ENCODE measurements around the gene LGSN.
"Not testable (repeated sequence)": the region's sequence is repeated elsewhere in the genome, so short reads cannot be mapped to it uniquely, and the experiment has no call there.

The LGSN gene

DNA sequence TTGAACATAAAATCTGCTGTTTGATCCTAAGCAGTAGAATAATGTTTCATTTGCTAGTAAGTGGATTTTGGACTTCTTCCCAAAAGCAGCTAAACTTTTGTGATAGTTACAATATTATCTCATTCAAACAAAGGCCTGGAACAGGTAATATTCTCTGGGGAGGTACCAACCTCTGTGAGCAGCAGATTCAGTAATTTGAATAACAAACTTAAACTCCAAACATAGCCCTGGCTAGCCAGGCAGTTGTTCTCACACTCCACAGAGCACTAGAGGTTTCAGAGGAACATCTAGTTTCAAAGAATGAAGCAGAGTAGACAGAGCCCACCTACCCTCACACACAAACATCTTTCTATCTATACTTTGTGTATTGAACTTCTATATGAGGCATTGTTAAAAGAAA lies 40.9 kb downstream of the LGSN start:
- no peak overlapping the region for H3K9ac ChIP-seq
- H3K4me1 ChIP-seq: no peaks in the 10 kb centered on the region
- no peaks in the 10 kb centered on the region for H4K20me1 ChIP-seq
- H3K4me3 ChIP-seq: no peak overlapping the region
- H3K27ac ChIP-seq: no peak overlapping the region
- H3K4me2 ChIP-seq: no peak overlapping the region
- no peak for TF ChIP-seq Cebpa-rat (IDR thresholded peaks at IDR 0.05)
- H3K9me3 ChIP-seq: no peaks in the 10 kb centered on the region
- no peaks in the 10 kb centered on the region for H3K36me3 ChIP-seq
- H3K27me3 ChIP-seq: no peaks in the 10 kb centered on the region

DNA sequence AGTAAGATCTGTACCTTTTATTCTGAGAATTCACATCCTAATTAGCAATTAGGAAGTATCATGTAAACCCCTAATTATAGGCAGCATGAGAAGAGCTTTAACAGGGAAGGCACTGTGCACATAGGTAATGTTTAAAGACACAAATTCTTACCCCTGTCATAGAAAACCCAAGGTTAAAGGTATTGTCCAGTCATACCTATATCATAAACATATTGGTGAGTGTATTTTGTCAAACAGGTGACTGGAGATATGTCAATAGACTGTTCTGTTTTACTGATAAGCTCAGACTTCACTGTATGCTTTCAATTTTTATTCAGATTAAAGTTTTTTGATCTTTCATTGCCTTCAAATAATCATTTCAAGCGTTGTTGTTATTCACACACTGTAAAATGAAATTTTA lies 43.8 kb downstream of the LGSN start:
- H3K4me2 ChIP-seq: no peak overlapping the region
- H4K20me1 ChIP-seq: no peaks in the 10 kb centered on the region
- no peaks in the 10 kb centered on the region for H3K9me3 ChIP-seq
- H3K9ac ChIP-seq: no peak overlapping the region
- H3K27ac ChIP-seq: no peak overlapping the region
- TF ChIP-seq Cebpa-rat (IDR thresholded peaks at IDR 0.05): no peak
- H3K4me1 ChIP-seq: no peaks in the 10 kb centered on the region
- H3K36me3 ChIP-seq: no peaks in the 10 kb centered on the region
- H3K27me3 ChIP-seq: no peaks in the 10 kb centered on the region
- no peak overlapping the region for H3K4me3 ChIP-seq

DNA sequence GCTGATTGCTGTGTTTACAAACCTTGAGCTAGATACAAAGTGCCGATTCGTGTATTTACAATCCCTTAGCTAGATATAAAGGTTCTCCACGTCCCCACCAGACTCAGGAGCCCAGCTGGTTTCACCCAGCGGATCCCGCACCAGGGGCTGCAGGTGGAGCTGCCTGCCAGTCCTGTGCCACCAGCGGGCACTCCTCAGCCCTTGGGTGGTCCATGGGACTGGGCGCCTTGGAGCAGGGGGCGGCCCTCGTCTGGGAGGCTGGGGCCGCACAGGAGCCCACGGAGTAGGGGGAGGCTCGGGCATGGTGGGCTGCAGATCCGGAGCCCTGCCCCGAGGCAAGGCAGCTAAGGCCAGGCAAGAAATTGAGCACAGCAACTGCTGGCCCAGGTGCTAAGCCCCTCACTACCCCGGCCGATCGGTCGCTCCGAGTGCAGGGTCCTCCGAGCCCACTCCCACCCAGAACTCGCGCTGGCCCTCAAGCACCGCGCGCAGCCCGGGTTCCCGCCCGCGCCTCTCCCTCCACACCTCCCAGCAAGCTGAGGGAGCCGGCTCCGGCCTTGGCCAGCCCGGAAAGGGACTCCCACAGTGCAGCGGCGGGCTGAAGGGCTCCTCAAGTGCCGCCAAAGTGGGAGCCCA lies 44.9 kb downstream of the LGSN start:
- not testable (repeated sequence) for H3K4me1 ChIP-seq, H3K9ac ChIP-seq, H3K36me3 ChIP-seq, H4K20me1 ChIP-seq, H3K9me3 ChIP-seq, H3K4me2 ChIP-seq, H3K4me3 ChIP-seq, H3K27me3 ChIP-seq, H3K27ac ChIP-seq

DNA sequence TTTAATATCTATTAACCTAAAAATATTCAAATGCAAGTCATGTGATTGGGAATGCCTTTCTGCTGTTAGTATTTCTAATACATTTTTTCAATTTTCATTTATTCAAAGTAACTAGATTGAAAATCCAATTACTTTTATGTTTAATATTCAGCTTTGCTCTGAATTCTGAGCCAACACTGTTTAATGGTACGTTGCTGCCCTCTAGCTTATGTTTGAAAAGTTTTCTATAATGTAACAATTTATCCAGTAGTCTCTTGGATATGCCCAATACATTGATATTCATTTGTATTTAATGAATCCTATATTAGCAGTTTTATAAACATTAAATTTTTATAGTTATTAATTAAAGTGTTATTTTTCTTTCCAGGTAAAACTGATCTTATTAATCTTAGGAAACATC lies 47.4 kb downstream of the LGSN start:
- Histone ChIP-seq H3K9ac (no peak overlapping the region), H3K27me3 (no peaks in the 10 kb centered on the region), H3K9me3 (no peaks in the 10 kb centered on the region), H4K20me1 (no peaks in the 10 kb centered on the region), H3K4me1 (no peaks in the 10 kb centered on the region), H3K27ac (no peak overlapping the region), H3K4me2 (no peak overlapping the region), H3K36me3 (no peaks in the 10 kb centered on the region), H3K4me3 (no peak overlapping the region)
- no peak for TF ChIP-seq Cebpa-rat (IDR thresholded peaks at IDR 0.05)

DNA sequence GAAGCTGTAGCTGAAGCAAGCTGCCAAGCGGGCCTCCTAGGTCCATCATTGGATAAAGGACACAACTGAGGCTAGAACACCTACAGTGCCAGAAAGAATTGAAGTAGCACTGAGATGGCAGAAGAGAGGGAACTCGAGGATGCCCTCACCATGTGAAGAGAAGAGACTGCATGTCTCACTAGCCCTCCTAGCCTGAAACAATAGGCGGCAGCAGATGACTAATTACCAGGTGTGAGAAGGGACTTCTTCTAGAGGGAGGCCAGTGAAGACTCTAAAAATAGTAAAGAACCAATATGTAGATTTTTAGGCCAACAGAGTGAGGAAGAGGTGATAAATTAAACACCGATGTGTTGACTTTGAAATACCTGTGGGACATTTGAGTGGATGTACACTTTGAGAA lies 50.3 kb downstream of the LGSN start:
- Histone ChIP-seq H3K4me3 (no peak overlapping the region), H3K4me1 (no peaks in the 10 kb centered on the region), H3K27me3 (no peaks in the 10 kb centered on the region), H3K27ac (no peak overlapping the region), H3K4me2 (no peak overlapping the region), H3K9ac (no peak overlapping the region), H4K20me1 (no peaks in the 10 kb centered on the region), H3K9me3 (no peaks in the 10 kb centered on the region), H3K36me3 (no peaks in the 10 kb centered on the region)
- no peak for TF ChIP-seq Cebpa-rat (IDR thresholded peaks at IDR 0.05)

DNA sequence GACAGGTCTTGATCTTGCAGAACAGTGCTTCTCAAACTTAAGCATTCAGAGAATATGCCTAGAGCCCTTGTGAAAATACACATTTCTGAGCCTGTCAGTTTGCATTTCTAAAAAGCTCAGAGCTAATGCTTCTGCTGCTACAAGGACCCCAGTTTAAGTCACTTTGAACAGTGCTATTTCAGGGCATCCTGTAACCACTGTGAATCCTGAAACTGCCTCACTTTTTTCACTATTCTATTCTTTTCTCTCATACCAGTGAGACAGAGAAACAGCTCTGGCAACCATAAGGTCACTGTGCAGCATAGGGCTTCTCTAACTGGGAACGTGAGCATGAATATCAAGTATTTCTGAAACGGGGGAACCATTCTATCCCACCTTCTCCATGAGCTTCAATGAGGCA lies 51.2 kb downstream of the LGSN start:
- Histone ChIP-seq H3K27ac (no peak overlapping the region), H3K27me3 (no peaks in the 10 kb centered on the region), H3K36me3 (no peaks in the 10 kb centered on the region), H3K9me3 (no peaks in the 10 kb centered on the region), H3K4me2 (no peak overlapping the region), H4K20me1 (no peaks in the 10 kb centered on the region), H3K9ac (no peak overlapping the region), H3K4me3 (no peak overlapping the region), H3K4me1 (no peaks in the 10 kb centered on the region)
- TF ChIP-seq Cebpa-rat (IDR thresholded peaks at IDR 0.05): no peak

DNA sequence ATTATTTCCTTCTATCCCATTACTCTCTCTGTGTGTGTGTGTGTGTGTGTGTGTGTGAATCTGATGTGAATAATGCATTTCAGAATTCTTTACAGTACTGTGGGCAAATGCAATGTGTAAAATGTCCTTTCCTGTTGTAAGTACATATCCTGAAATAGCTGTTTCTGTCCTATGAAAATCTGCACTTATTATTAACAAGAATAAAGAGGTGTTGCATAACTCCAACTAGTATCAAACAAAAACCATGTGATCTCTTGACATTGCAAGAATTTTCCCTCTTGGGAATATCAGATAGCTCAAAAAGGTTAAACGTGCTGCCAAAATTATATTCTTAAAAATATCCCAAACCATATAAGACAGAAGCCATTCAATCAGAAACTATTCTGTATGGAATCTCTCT lies 52.0 kb downstream of the LGSN start:
- Histone ChIP-seq H3K36me3 (no peaks in the 10 kb centered on the region), H4K20me1 (no peaks in the 10 kb centered on the region), H3K9ac (no peak overlapping the region), H3K27me3 (no peaks in the 10 kb centered on the region), H3K27ac (no peak overlapping the region), H3K4me3 (no peak overlapping the region), H3K4me2 (no peak overlapping the region), H3K4me1 (no peaks in the 10 kb centered on the region), H3K9me3 (no peaks in the 10 kb centered on the region)
- TF ChIP-seq Cebpa-rat (IDR thresholded peaks at IDR 0.05): no peak

DNA sequence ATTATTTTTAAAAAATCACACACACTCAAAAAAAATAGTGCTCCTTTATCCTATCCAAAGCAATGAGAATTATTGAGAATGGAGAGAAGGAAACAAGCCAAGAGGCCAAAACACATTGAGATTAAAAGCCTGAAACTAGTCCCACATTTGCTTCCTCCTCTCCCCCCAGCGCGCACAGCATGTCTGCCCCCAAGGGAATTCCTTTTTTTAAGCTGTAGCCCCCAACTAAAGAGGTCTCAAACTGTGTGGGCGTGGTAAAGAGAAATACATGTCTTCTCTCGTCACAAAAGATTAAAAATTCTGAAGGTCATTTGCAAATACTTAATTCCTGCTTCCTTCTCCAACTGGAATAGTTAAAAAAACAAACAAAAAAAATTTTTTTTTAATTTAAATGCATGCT lies 52.7 kb downstream of the LGSN start:
- H3K9ac ChIP-seq: no peak overlapping the region
- H3K4me3 ChIP-seq: no peak overlapping the region
- H3K4me2 ChIP-seq: no peak overlapping the region
- no peaks in the 10 kb centered on the region for H3K27me3 ChIP-seq
- no peaks in the 10 kb centered on the region for H3K4me1 ChIP-seq
- no peak for TF ChIP-seq Cebpa-rat (IDR thresholded peaks at IDR 0.05)
- no peaks in the 10 kb centered on the region for H3K9me3 ChIP-seq
- no peak overlapping the region for H3K27ac ChIP-seq
- no peaks in the 10 kb centered on the region for H3K36me3 ChIP-seq
- H4K20me1 ChIP-seq: no peaks in the 10 kb centered on the region

DNA sequence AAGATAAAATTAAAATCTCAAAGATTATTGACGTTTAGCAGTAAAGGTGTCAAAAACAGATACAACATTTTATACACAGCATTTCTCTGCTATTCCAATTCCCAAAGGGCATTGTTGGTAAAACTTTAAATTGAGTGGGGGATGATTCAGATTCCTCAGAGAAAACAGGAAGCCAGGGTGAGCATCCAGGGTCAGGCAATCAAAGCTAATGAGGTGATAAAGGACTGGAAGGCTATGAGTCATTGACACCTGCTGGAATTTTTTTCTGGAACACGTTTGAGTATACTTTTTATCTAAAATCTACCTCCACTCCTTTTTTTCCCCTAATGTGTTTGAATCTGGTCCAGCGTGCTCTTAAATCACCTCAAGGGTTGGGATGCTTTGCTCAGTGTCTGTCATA lies 56.3 kb downstream of the LGSN start:
- Histone ChIP-seq H3K9ac (no peak overlapping the region), H3K4me2 (no peak overlapping the region), H3K36me3 (no peaks in the 10 kb centered on the region), H3K4me3 (no peak overlapping the region), H3K27me3 (no peaks in the 10 kb centered on the region), H3K9me3 (no peaks in the 10 kb centered on the region), H3K4me1 (no peaks in the 10 kb centered on the region), H3K27ac (no peak overlapping the region), H4K20me1 (no peaks in the 10 kb centered on the region)
- no peak for TF ChIP-seq Cebpa-rat (IDR thresholded peaks at IDR 0.05)

DNA sequence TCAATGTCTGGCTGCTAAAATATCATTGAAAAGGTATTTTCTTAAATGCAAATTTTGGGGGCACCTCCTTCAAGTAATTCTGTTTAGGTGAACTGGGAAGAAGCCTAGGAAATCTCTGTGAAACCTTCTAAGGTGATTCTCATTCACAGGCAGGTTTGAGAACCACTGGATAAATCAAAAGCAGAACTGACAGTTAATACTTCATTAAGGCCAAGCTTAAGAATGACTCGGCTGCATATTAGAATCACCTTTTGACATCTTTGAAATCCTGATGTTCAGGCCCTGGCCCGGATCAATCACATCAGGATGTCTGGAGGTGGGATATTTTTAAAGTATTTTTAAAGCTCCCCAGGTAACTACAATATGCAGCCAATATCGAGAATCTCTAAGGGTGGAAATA lies 58.0 kb downstream of the LGSN start:
- no peaks in the 10 kb centered on the region for H3K27me3 ChIP-seq
- H3K4me3 ChIP-seq: no peak overlapping the region
- no peaks in the 10 kb centered on the region for H4K20me1 ChIP-seq
- no peaks in the 10 kb centered on the region for H3K9me3 ChIP-seq
- H3K27ac ChIP-seq: no peak overlapping the region
- no peak overlapping the region for H3K4me2 ChIP-seq
- no peak for TF ChIP-seq Cebpa-rat (IDR thresholded peaks at IDR 0.05)
- H3K9ac ChIP-seq: no peak overlapping the region
- H3K4me1 ChIP-seq: no peaks in the 10 kb centered on the region
- no peaks in the 10 kb centered on the region for H3K36me3 ChIP-seq

DNA sequence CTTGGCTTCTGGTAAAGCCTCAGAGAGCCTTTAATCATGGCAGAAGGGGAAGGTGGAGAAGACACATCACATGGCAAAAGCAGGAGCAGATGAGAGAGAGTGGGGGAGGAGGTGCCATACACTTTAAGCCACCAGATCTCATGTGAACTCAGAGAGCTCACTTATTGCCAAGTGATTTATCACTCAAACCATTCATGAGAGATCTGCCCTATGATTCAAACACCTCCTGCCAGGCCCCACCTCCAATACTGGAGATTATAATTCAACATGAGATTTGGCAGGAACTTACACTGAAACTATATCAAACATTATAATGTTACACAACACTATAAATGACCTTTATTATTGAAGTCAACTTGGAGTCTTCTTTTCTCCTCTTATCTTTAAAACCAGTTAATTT lies 60.6 kb downstream of the LGSN start:
- no peak for TF ChIP-seq Cebpa-rat (IDR thresholded peaks at IDR 0.05)
- Histone ChIP-seq H3K4me1 (no peaks in the 10 kb centered on the region), H3K36me3 (no peaks in the 10 kb centered on the region), H3K4me3 (no peak overlapping the region), H3K9me3 (no peaks in the 10 kb centered on the region), H3K27ac (no peak overlapping the region), H3K9ac (no peak overlapping the region), H3K4me2 (no peak overlapping the region), H4K20me1 (no peaks in the 10 kb centered on the region), H3K27me3 (no peaks in the 10 kb centered on the region)

All from BLaER1 (cell line).